Adrenal gland (tissue), 12 donors: ENCODE measurements around the gene MARS1. TPM values are rescaled to one million over a fixed set of nuclear protein-coding genes. Genes with fewer than 3 reads are reported as not detected.
A peak's percentile ranks its signal among the peaks of the same experiment; 100 is the strongest.
"Not testable (repeated sequence)": the region's sequence is repeated elsewhere in the genome, so short reads cannot be mapped to it uniquely, and the experiment has no call there.

ENCODE experiments used
- DNase-seq, 7 donors: peaks; one replicate each; pipeline ENCODE4 v3.0.0-alpha.2; 2019 to 2020
- H3K27ac ChIP-seq, 5 donors: fragments of 200-600 bp; sonication (generic) in 4 of 5; 1 replicate in 3 of 5; 2 replicates in 2 of 5; pipeline versions ENCODE4 v1.5.1 to v1.8.0; 2016 to 2020; ENCODE audit warnings: mild to moderate bottlenecking in 1 of 5
- H3K27me3 ChIP-seq: fragments of 200-600 bp; 2 replicates; pipeline ENCODE4 v1.8.0; 2021
- H3K36me3 ChIP-seq, 2 donors: fragments of 200-600 bp; replicated peaks in 1 of 2; 1 replicate in 1 of 2; 2 replicates in 1 of 2; pipeline versions ENCODE4 v1.5.1 to v1.8.0; 2018 to 2022
- H3K4me1 ChIP-seq, 2 donors: fragments of 200-600 bp; replicated peaks in 1 of 2; 1 replicate in 1 of 2; 2 replicates in 1 of 2; pipeline versions ENCODE4 v1.5.1 to v1.8.0; 2018 to 2021
- H3K4me3 ChIP-seq, 4 donors: fragments of 200-600 bp; sonication (generic) in 3 of 4; one replicate each; pipeline ENCODE4 v1.5.1; 2016 to 2018
- H3K9me3 ChIP-seq, 3 donors: fragments of 200-600 bp; sonication (generic) in 1 of 3; replicated peaks in 1 of 3; 1 replicate in 2 of 3; 2 replicates in 1 of 3; pipeline versions ENCODE4 v1.5.1 to v1.8.0; 2016 to 2021
- POLR2A ChIP-seq, 2 donors: fragments of 450-650 bp; IDR thresholded peaks; one replicate each; pipeline ENCODE4 v1.6.1; 2017; ENCODE audit warnings: antibody characterized with exemption in 2 of 2, mild to moderate bottlenecking in 2 of 2, moderate library complexity in 1 of 2
- WGBS, 4 donors: extraction: QIAGEN DNeasy Blood & Tissue Kit in 2 of 4; methylation state at CpG; one replicate each; pipeline versions ENCODE4 v1.1.5 to v1.1.7; 2013 to 2017; 5-methylcytosine and 5-hydroxymethylcytosine counted together
- intact Hi-C, 2 donors: fragments of 100-400 bp; cut with DNase I; formaldehyde crosslinking; loops; one replicate each; pipeline versions ENCODE4 v1.14.1 to v1.15.0; 2022 to 2023
- polyA plus RNA-seq, 3 donors: library from polyadenylated mRNA; stranded (reverse); fragments of 200-250 nt in 2 of 3; fragments of 350-450 nt in 1 of 3; fragmentation: Illumina TruSeq in 1 of 3; extraction: RNeasy Lipid Tissue Mini Kit (QIAGEN cat#74804) in 1 of 3; gene quantifications; one replicate each; pipeline ENCODE4 v1.2.3, GENCODE V29; 2013 to 2014
- total RNA-seq, 9 donors: library from RNA; depleted of rRNA in 4 of 9; stranded (reverse); fragments of >200 nt in 4 of 9; fragments of 120-200 nt in 1 of 9; fragmentation: NEBNext Ultra II Directional in 1 of 9; extraction: Animal tissue kit (Norgen Biotek cat#: 25700) in 1 of 9; gene quantifications; one replicate each; pipeline versions ENCODE4 v1.1.0 to v1.2.4, GENCODE V29; 2013 to 2023
- TF ChIP-seq, protein P1 (sequence below), 6 experiments: fragments of 450-650 bp in 4 of 6; fragments of 200-600 bp in 2 of 6; sonication (generic) in 1 of 6; IDR thresholded peaks; 1 replicate in 5 of 6; 2 replicates in 1 of 6; pipeline versions ENCODE4 v1.5.1 to v1.8.0; 2016 to 2021; ENCODE audit warnings: antibody characterized with exemption in 6 of 6, mild to moderate bottlenecking in 2 of 6, moderate library complexity in 1 of 6
- donor health status: healthy with polysubstance abuse.
- donor health status: Bipolar disorder and iron deficiency.
- donor health status: DM: yes; HTN: yes; CAD: no.
- donor health status: DM: no; HTN: no; CAD: no.
- donor health status: DM: no; HTN: no; CAD: no.
- donor health status: DM: yes; HTN: yes; CAD: no.

Gene MARS1
- total and polyA plus RNA-seq, 12 donors, result 38.3 to 210 (median 135) TPM

DNA sequence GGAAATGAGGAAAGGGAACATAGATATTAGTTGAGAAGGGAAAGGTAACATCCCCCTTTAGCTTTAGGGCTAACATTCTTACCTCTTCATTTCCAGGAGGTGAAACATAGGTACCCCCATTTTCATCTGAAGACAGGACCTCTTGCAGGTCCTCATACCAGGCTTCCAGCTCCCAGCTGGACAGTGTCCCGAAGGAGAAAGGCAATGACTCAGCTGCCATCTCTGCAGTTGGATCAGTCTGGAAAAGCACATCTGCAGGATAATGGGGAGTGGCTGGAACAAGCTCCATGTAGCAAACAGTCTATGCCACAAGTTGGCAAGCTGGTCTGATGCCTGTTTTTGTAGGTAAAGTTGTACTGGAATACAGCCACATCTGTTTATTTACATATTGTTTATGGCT lies 29.3 kb downstream of the MARS1 start:
- H3K9me3 ChIP-seq, result no peaks in the 10 kb centered on the region
- no peak overlapping the region for H3K4me3 ChIP-seq
- 13 to 38% (median 30%) methylated on average over 1 of the region's 1 CpG for WGBS, 4 donors
- no peaks in the 10 kb centered on the region for H3K27me3 ChIP-seq
- peak in 6 of 7 donors; percentile 36 to 66 (median 56) for DNase-seq
- H3K27ac ChIP-seq, result peak overlapping the region in 3 of 5 donors; percentile 72 to 100 (median 99)
- peaks cover 31 to 41% of the 10 kb centered on the region in 2 donors for H3K4me1 ChIP-seq
- intact Hi-C loops, result no loop called here
- peaks cover 0 to 56% of the 10 kb centered on the region in 2 donors for H3K36me3 ChIP-seq
- TF ChIP-seq, protein P1, sequence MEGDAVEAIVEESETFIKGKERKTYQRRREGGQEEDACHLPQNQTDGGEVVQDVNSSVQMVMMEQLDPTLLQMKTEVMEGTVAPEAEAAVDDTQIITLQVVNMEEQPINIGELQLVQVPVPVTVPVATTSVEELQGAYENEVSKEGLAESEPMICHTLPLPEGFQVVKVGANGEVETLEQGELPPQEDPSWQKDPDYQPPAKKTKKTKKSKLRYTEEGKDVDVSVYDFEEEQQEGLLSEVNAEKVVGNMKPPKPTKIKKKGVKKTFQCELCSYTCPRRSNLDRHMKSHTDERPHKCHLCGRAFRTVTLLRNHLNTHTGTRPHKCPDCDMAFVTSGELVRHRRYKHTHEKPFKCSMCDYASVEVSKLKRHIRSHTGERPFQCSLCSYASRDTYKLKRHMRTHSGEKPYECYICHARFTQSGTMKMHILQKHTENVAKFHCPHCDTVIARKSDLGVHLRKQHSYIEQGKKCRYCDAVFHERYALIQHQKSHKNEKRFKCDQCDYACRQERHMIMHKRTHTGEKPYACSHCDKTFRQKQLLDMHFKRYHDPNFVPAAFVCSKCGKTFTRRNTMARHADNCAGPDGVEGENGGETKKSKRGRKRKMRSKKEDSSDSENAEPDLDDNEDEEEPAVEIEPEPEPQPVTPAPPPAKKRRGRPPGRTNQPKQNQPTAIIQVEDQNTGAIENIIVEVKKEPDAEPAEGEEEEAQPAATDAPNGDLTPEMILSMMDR (IDR thresholded peaks at IDR 0.05), result no peak

DNA sequence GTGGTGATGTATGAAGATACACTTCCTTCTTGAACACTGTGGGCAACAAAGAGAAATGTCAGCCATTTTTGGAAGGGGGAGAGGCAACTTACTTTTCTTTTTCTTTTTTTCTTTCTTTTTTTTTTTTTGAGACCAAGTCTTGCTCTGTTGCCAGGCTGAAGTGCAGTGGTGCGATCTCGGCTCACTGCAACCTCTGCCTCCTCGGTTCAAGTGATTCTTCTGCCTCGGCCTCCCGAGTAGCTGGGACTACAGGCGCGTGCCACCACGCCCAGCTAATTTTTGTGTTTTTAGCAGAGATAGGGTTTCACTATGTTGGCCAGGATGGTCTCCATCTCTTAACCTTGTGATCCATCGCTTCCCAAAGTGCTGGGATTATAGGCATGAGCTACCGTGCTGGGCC lies 29.9 kb downstream of the MARS1 start:
- H3K4me1 ChIP-seq, result peaks cover 32 to 41% of the 10 kb centered on the region in 2 donors
- peaks cover 0 to 50% of the 10 kb centered on the region in 2 donors for H3K36me3 ChIP-seq
- intact Hi-C loops, result not testable (repeated sequence)

DNA sequence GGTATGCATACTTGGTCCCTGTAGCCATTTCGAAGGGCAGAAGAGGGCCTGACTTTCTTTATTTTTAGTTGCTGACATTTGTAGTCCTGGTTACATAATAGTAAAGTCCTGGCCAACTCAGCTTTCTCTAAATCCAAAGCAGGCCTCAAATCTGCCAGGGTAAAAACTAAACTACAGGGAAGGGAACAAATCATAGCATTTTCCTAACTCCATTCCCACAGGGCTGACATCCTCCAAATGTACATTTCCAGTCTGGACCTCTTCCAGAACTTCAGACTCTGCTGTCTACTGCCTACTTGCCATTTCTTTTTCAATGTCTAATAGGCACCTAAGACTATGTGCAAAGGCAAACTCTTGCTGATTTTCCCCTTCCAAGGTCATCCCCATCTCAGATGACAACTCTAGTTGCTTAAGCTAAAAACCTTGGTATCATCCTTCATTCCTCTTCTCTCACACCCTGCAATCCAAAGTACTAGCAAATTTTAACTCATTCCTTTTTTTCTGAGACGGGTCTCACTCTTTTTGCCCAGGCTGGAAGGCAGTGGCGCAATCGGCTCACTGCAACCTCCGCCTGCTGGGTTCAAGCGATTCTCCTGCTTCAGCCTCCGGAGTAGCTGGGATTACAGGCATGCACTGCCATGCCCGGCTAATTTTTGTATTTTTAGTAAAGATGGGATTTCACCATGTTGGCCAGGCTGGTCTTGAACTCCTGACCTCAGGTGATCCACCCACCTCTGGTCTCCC lies 30.5 kb downstream of the MARS1 start:
- peaks cover 33 to 42% of the 10 kb centered on the region in 2 donors for H3K4me1 ChIP-seq
- intact Hi-C loops, result no loop called here
- 38 to 53% (median 48%) methylated on average over 8 of the region's 8 CpGs for WGBS, 4 donors

More for the DNA sequence above, 29.9 kb downstream of the MARS1 start:
- not testable (repeated sequence) for DNase-seq, H3K27me3 ChIP-seq, H3K9me3 ChIP-seq
- 78 to 83% (median 80%) methylated on average over 10 of the region's 10 CpGs for WGBS, 4 donors
- H3K27ac ChIP-seq, result peak overlapping the region in 4 of 5 donors; percentile 96 to 100 (median 100)
- H3K4me3 ChIP-seq, result peak overlapping the region in 1 of 4 donors; percentile 86

DNA sequence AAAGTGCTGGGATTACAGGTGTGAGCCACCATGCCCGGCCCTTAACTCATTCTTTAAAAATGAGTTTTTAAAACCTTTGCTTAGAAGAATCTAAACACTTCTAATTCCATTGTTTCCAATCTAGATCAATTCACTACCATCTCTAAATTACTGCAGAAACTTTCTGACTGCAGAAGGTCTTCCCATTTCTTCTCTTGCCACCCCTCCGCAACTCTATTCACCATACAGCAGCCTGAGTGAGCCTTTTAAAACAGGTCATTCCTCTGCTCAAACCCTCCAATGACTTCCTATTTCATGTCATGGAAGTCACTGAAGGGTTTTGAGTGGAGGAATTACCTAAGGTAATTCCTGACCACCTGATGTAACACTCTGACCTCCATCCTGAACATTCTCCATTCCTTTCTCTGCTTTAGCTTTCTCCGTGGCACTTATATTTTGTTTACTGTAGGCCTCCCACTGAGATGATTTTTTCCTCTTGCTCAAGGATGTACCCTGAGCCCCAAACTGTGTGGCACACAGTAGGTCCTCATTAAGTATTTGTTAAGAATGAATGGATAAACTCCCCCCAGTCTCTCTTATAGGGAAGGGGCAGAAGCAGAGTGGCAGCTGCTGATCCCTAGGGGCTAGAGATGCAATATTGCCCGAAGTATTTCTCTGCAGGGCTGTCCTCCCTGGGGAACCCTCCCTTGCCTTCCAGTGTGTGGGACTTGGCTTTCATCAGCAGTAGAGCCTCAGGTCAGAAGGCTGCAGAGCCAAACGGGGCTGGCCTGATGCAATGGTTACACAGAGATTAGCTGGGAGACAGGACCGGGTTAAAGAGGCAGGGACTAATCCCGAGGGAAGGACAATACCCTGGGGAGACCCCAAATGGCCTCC lies 31.3 kb downstream of the MARS1 start:
- peak; percentile 36 to 81 (median 65) for DNase-seq
- TF ChIP-seq POLR2A (IDR thresholded peaks at IDR 0.05), result no peak
- TF ChIP-seq, protein P1 (IDR thresholded peaks at IDR 0.05), result no peak
- no peaks in the 10 kb centered on the region for H3K9me3 ChIP-seq
- H3K4me1 ChIP-seq, result peaks cover 41 to 50% of the 10 kb centered on the region in 2 donors
- peak overlapping the region; percentile 15 to 94 (median 81) for H3K4me3 ChIP-seq
- intact Hi-C loops, result no loop called here
- H3K36me3 ChIP-seq, result peaks cover 0 to 39% of the 10 kb centered on the region in 2 donors
- H3K27ac ChIP-seq, result peak overlapping the region; percentile 92 to 100 (median 99)
- 16 to 34% (median 25%) methylated on average over 5 to 7 of the region's 7 CpGs for WGBS, 4 donors
- H3K27me3 ChIP-seq, result no peaks in the 10 kb centered on the region

More for the DNA sequence above, 30.5 kb downstream of the MARS1 start:
- no peaks in the 10 kb centered on the region for H3K9me3 ChIP-seq
- no peaks in the 10 kb centered on the region for H3K27me3 ChIP-seq
- H3K27ac ChIP-seq, result peak overlapping the region; percentile 69 to 100 (median 99)
- peaks cover 0 to 44% of the 10 kb centered on the region in 2 donors for H3K36me3 ChIP-seq
- TF ChIP-seq, protein P1 (IDR thresholded peaks at IDR 0.05), result no peak
- peak overlapping the region in 2 of 4 donors; percentile 86 to 94 for H3K4me3 ChIP-seq
- no peak for DNase-seq
